ENCODE results near the gene NKAIN2. TPM values are rescaled to one million over a fixed set of nuclear protein-coding genes. Genes with fewer than 3 reads are reported as not detected.

NKAIN2 gene
- total and polyA plus RNA-seq, 7 donors: 0.08 to 13.5 (median 1.1) TPM

- WGBS, 3 donors: 80 to 88% (median 85%) methylated on average over 2 of the region's 2 CpGs
- ATAC-seq: no peak
- no peaks in the 10 kb centered on the region for H3K36me3 ChIP-seq (ENCODE audit: insufficient read depth in 1 of 2, low read depth in 1 of 2)
- no peak overlapping the region for H3K27ac ChIP-seq
- no peak for DNase-seq
- TF ChIP-seq CTCF (IDR thresholded peaks at IDR 0.05): no peak
- no peak overlapping the region for H3K4me3 ChIP-seq
- no peaks in the 10 kb centered on the region for H3K9me3 ChIP-seq
- intact Hi-C loops (cut with DNase I): no loop called here
- H3K27me3 ChIP-seq (ENCODE audit: insufficient read depth in 3 of 3, low read length in 2 of 3): no peaks in the 10 kb centered on the region
- no peaks in the 10 kb centered on the region for H3K4me1 ChIP-seq
Observed at GRCh38 chr6:124812067-124812466, 1008.4 kb downstream of the NKAIN2 start.

DNA sequence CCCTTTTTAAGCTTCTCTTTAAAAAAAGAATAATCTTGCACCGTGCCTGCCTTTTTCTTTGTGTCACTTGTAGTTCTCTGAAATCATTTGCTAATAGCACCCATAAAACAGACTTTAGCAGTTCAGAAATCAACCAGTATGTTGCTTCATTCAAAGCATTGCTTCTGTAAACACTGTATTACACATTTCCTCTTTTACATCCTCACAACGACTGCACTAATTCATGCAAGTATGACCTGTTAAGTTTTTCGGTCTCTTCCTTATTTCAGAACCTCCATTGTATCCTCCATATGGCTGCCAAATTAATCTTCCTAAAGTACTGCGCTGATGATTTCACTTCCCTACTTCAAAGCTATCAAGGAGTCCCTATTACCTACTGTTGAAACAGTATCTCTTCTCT, 1015.7 kb downstream of the NKAIN2 start:
- TF ChIP-seq CTCF (IDR thresholded peaks at IDR 0.05): no peak
- DNase-seq: no peak
- no peaks in the 10 kb centered on the region for H3K36me3 ChIP-seq (ENCODE audit: insufficient read depth in 1 of 2, low read depth in 1 of 2)
- intact Hi-C loops (cut with DNase I): no loop called here
- H3K9me3 ChIP-seq: no peaks in the 10 kb centered on the region
- no peak overlapping the region for H3K4me3 ChIP-seq
- no peaks in the 10 kb centered on the region for H3K27me3 ChIP-seq (ENCODE audit: insufficient read depth in 3 of 3, low read length in 2 of 3)
- ATAC-seq: no peak
- H3K4me1 ChIP-seq: no peaks in the 10 kb centered on the region
- H3K27ac ChIP-seq: no peak overlapping the region
- WGBS, 3 donors: 70 to 71% (median 70%) methylated on average over 4 of the region's 4 CpGs

DNA sequence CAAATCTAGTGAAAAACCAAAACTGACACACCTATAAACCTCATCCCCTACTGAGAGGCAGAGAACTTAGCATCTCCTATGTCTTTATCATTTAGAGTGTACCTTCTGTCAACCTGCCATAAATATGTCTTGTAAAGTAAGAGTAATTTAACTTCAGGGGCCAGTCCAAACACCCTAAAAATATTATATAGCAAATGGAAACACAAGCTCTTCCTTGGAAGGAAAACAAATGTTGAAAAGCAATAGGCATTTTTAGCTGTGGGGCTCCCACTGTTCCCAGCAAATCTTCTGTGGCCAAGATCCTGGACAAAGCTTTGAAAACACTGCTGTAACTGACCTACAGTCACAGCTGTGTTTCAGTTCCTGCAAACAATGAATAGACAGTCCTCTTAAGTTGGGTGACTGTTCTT, 1018.5 kb downstream of the NKAIN2 start:
- ATAC-seq: no peak

DNA sequence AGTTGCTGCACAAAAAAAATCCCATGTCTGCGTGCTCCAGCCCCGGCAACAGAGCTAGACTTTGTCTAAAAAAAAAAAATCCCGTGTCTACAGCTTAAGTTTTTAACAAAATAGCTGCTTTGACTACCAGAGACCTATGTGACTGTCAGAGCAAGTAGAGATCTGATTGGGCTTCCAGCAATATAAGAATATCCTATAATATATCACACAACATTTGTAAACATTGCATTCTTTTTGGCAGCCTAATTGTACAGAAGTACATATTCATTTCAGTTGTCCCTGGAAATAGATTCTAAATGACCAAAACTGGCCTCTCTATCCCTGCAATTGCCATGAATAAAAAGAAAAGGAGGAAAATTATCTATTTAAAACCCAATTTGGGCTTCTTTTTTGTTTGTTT, 1019.1 kb downstream of the NKAIN2 start:
- no peak for DNase-seq
- H3K4me3 ChIP-seq: no peak overlapping the region
- no peaks in the 10 kb centered on the region for H3K27me3 ChIP-seq (ENCODE audit: insufficient read depth in 3 of 3, low read length in 2 of 3)
- ATAC-seq: no peak
- no peak for TF ChIP-seq CTCF (IDR thresholded peaks at IDR 0.05)
- H3K9me3 ChIP-seq: no peaks in the 10 kb centered on the region
- WGBS, 3 donors: 79 to 91% (median 85%) methylated on average over 3 of the region's 3 CpGs
- intact Hi-C loops (cut with DNase I): no loop called here
- no peaks in the 10 kb centered on the region for H3K4me1 ChIP-seq
- no peaks in the 10 kb centered on the region for H3K36me3 ChIP-seq (ENCODE audit: insufficient read depth in 1 of 2, low read depth in 1 of 2)
- H3K27ac ChIP-seq: no peak overlapping the region

More for the DNA sequence above, 1018.5 kb downstream of the NKAIN2 start:
- no peaks in the 10 kb centered on the region for H3K36me3 ChIP-seq (ENCODE audit: insufficient read depth in 1 of 2, low read depth in 1 of 2)
- H3K27me3 ChIP-seq (ENCODE audit: insufficient read depth in 3 of 3, low read length in 2 of 3): no peaks in the 10 kb centered on the region
- no peak for DNase-seq
- no peaks in the 10 kb centered on the region for H3K4me1 ChIP-seq
- no peaks in the 10 kb centered on the region for H3K9me3 ChIP-seq
- H3K4me3 ChIP-seq: no peak overlapping the region
- TF ChIP-seq CTCF (IDR thresholded peaks at IDR 0.05): no peak
- no peak overlapping the region for H3K27ac ChIP-seq
- intact Hi-C loops (cut with DNase I): no loop called here
